NCI-H1105 (cell line): ENCODE results near the gene HOXD13.
A peak's percentile ranks its signal among the peaks of the same experiment; 100 is the strongest.

ENCODE experiments used
- DNase-seq: peaks from one replicate; lab custom pipeline; 2025; lab: John Stamatoyannopoulos, UW

The HOXD13 gene

GRCh38 chr2:176092270-176093144 lies at the start of gene HOXD13:
Gene HOXD13, plus strand, starts transcription at chr2:176092721. Its CDS starts 170 bp downstream, at chr2:176092891.
- DNase-seq, result no peak

DNA sequence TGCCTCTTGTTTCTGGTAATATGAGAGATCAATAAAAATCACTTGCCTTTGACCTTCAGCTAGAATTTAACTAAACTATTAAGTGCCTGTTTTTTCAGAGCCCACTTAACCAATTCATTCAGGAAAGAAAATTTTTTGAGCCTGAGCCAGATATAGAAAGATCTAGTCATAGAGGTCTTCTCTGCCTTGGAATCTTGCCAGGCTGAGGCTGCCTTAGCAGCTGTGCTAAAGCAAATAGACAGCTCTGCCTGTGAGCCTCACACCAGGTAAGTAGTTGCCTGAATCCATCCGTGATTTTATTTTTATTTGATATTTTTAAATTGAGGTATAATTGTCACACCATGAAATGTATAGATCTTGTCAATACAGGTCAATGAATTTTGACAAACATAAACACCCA lies 36.1 kb upstream of the HOXD13 start:
- DNase-seq, result peak; percentile 93

- peak; percentile 37 for DNase-seq
Measured at GRCh38 chr2:176063958-176064357, 28.6 kb upstream of the HOXD13 start.

DNA sequence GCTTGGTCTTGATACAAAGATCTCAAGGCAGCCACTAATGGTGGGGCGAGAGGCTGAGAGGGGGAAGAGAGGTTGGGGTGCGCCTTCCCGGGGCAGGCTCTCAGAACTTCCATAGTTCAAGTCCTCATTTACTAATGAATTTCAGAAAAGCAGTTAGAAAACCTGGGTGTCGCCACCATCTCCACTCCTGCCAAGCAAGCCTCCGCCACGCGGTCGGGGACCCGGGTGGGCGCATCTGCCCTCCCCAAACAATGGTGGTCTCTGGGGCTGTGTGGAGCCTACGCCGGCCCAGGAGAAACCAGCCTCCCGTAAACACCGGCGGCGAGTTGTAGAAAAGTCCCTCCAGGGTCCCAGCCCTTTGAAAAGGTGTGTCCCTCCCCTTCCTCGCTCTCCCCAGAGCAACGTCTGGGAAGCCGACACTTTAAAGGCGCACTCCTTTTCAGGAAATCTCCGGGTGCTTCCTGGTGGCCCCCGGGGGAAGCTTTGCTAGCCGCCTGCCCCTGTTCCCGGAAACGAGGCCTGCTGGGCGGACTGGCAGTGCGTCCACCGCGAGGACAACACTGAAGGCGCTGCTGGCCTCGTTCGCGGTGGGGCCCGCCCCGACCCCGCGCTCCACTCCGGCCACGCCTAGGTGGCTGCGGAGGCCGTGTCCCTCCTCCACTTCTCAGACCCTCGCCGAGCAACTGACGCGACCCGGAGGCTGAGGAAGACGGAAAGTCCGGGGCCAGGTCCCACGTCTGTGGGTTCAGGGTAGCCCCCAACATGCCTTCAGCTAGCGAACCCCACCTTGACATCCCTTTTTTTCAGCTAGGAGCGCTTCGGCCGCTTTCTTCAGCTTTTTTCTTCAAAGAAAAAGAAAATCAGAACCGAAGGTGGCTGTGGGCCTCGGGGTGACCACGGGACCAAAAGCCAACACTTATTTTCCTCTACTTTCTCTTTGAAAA lies 25.6 kb upstream of the HOXD13 start:
- no peak for DNase-seq

- DNase-seq, result no peak
Measured at GRCh38 chr2:176067589-176068418, 24.7 kb upstream of the HOXD13 start.

GRCh38 chr2:176068419-176068832 lies 24.1 kb upstream of the HOXD13 start:
- DNase-seq, result no peak

DNA sequence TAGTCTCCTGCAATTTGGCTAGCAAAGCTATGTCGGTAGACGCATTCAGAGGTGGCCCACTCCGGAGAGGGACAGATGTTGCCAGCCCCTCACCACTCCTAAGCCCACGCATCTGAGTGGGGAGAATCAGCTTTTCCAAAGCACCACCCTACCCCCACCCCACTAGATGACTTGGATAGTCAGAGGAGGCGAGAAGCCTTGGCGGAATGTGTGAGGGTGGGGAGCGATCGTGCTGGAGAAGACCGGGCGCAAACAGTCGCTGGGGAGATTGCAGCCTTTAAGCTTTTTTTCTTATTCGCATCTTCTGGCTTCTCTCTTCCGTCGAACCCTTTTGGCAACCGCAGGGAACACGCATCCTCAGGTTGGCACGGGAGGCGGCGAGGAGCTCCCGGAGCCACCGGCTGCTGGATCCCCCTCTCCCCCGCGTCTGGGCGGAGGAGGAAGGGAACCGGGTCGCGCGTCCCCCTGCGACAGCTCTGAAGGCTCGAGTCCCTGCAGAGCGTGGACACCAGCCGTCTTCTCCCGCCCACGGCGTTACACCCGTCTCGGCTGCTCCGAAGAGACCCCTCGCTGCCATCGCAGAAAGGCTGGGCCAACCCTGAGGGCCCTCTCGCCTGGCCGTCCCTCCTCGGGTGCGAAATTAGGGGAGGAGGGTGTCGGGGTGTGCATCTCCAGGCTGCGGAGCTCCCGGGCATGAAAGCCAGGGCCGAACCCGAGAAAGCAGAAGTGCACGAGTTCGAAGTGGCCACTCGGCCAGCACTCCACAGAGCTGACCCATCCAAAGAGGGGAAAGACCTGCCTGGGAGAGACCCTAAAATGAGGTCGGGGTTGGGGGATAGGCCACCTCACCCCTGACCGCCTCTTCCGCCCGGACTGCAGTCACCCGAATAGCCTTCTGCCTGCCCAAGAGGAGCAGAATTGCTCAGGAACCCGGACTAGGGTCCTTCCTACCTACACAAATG lies 20.9 kb upstream of the HOXD13 start:
- no peak for DNase-seq

DNA sequence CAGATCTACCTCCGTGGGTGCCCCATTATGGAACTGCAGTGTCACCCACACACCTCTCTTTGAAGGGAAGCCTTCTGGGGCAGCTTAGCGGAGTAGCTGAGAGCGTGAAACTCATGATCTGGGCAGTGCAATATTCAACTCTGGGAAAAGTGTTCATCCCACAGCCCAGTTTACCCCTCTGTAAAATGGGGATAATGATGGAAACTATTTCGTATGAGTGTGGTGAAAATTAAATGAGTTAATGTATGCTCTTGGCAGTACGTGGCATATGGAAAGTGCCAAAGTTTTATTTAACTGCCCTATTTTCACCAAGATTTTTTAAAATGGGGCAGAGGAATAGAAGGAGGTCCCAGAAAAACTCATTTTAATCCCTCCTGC lies 20.2 kb upstream of the HOXD13 start:
- DNase-seq, result no peak

GRCh38 chr2:176072951-176073904 lies 19.3 kb upstream of the HOXD13 start:
- no peak for DNase-seq

DNA sequence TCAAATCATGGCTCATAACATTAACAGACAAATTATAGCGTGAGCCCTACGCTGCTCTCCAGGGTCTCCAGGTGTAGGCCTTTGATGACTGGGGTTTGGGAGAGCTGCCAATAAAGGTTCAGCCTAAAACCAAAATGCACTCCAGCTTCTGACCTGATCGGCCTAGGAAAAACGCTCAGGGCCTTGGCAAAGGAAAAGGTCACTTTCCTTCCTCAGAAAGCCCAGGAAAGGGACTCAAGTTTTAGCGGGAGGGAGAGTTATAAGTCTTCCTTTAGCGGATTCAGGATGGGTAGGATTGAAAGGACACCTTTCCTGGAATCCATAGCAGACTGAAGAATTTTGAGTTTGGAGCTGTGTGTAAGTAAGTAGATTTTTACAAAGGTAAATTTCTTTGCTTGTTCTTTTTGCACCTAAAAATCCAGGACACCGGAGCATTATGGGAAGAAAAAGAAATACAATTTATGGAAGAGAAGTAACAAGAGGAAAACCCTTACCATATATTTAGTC lies 17.5 kb upstream of the HOXD13 start:
- DNase-seq, result peak; percentile 73

DNA sequence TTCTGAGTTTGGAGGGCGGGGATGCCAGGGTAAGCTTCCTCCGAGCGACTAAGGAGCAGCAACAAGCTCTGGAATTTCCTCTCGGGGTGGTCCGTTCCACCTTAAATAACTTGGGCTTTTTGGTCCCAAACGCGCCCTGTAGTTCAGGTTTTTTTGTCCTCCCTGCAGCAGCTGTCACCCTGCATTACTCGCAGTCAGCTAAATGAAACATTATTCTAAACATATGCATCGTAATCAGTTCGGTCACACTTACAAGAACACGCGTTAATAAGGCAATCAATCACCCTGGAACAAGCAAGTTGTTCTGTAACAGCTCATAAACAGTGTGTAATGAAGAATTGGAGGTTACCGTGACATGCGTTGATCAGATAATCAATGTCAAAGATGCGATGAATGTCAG lies 17.0 kb upstream of the HOXD13 start:
- no peak for DNase-seq

GRCh38 chr2:176076063-176076462 lies 16.5 kb upstream of the HOXD13 start:
- no peak for DNase-seq

DNA sequence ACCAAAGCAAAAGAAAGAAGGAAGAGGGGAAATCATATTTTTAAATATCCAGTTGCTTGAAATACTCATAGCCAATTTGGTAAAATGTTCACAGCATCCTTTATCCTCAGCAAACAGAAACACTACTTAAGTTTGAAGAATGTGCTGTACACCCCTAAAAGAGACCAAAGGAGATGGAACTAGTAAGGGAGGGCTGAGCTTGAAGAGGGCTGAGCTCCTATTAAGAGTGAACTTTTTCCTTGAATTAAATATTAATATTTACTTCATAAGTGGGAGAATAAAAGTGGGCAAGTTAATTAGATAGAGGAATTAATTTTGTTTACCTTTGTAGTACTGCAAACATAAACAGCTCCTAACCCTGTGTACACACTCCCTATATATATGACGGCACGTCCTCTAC lies 15.7 kb upstream of the HOXD13 start:
- DNase-seq, result no peak

DNA sequence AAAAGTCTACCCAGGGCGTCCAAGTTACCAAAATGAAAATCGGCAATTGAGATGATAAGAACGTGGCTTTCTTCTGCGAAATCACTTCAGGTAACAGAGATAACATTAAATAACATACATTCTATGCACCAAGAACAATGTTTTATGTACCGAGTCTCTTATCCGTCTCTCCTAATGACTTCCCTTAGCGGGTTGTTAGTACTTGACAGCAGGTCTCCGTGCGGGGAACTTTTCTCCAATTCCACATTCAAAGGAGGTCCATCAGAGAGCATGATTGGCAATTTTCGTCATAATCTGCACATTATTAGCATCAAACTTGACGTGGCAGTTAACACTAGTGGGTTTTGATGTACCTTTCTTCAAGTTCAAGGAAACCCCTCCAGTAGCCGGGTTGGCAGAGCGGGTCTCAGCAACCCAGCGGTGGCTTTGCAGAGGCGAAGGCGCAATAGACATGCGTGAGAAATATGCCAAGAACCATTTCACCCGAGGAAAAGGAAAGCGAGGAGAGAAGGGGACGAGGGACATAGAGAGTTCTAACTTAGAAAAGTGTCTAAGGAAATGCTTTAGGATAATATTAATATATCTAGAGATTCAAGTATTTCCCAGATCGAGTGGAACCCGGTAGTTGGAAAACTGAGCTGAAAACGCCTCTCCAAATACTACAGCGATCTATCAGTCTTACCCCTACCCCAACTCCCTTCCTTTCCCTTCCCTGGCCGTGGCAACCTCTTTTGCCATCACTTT lies 13.8 kb upstream of the HOXD13 start:
- DNase-seq, result no peak

DNA sequence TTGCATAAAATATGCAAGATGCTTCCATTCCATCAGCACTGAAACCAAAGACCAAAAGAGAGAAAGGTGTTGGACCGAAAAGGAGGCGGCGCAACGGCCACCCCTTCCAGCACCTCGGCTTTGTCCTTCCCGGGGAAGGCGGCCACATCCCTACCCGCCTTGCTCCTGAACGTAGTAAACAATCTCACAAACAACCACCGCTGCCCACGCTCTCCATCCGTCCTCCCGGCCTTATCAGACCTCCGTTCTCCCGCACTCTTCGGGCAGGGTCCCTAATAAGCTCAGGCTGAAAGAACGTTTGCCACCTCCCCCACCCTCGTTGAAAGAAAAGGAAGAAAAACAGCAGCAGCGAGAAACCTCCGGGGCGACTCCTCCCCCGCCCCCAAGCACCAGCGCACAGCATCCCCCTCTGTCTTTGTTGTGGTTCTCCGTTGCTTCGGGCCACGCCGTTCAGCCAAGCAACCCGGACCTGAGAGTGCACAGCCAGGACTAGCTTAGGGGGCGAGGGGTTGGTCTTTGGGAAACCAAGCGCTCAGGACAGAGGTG lies 13.2 kb upstream of the HOXD13 start:
- DNase-seq, result no peak

DNA sequence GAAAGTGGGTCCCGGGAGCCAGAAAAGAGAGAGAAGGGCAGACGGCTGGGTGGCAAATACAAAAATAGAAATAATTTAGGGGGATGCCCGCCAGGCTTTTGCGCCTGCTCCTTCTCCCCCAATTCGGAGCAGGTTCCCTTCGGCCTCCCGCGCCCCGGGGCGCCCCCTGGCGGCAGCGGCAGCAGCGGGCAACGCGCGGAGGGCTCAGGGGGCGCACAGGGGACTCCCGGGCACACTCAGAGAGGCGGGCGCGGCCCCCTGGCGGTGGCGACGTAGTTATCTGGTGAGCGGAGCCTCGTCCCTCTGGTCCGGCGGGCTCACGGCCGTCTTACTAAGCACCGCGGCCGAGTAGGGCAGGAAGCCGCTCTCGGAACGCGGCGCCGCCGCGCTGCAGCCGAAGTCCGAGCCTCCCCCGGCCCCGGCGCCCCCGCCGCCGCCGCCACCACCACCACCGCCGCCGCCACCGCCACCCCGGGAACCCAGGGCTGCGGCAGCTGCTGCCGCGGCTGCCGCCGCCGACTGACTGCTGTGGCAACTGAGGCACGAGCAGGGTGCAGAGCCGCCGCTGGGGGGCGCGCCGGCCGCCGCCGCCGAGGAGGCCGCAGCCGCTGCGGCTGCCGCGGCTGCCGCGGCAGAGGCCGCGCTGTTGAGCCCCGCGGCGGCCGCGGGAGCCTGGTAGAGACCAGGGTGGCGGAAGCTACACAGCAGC lies 12.5 kb upstream of the HOXD13 start:
- DNase-seq, result peak; percentile 50

- no peak for DNase-seq
Measured at GRCh38 chr2:176080540-176081375, 11.8 kb upstream of the HOXD13 start.
